DMS79 (cell line): ENCODE measurements around the gene MYLK2.
A peak's percentile ranks its signal among the peaks of the same experiment; 100 is the strongest.

Source experiments
- DNase-seq: peaks from one replicate; lab custom pipeline; 2025; lab: John Stamatoyannopoulos, UW

The MYLK2 gene

DNA sequence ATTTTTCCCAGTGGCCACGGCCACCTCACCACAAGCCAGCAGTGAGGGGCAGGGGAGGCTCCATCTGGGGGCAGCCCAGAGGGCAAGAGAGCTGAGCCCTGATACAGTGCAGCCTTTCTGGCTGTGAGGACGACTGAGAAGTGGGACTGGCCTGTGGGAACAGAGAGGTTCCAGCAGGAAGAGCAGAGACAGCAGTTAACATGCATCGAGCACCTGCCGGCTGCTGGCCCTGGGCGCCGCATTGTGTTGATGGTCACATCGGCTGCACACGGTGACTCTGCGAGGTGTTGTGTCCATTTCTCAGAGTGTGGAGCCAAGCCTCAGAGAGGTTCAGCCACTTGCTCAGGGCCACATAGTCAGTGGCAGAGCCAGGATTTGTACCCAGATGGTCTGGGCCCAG lies 16.4 kb downstream of the MYLK2 start:
- no peak for DNase-seq

DNA sequence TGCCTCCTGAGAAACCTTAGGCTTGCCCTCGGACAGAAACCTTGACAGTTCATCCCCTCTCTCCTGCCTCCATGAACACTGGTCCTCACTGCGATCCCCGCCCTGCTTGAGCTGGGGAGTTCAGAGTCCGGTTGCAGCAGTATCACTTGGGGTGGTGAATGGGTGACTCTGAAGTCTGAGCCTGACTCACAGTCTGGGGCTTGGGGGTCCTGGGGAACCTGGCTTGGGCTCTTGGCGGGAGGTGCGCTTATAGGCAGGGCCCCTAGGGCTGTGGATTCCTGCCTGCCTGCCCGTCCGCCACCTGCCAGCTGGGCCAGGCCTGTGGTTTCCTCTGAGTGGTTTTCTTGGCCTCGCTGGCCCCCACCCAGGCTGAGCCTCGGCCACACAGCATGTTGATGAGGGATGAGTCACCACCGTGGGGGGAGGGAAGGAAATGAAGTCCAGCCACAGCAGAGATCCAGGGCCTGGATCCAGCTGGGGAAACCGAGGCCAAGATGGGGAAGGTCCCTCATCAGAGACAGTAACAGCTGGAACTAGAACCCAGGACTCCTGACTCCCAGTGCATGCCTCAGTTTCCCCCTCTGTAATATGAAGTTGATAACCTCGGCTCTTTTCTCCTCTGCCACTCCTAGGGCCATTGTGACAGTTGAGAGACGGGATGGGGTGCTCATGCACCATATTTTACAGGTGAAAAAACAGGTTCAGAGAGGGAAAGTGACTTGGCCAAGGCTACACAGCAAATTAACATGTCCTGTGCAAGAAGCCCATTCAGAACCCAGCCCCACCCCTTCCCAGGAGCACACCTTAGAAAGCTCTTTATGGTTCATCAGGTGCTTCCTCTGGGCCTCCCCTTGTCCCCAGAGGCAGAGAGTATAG lies 17.1 kb downstream of the MYLK2 start:
- DNase-seq = peak; percentile 19

GRCh38 chr20:31836853-31837608 lies 17.9 kb downstream of the MYLK2 start:
- DNase-seq = no peak

DNA sequence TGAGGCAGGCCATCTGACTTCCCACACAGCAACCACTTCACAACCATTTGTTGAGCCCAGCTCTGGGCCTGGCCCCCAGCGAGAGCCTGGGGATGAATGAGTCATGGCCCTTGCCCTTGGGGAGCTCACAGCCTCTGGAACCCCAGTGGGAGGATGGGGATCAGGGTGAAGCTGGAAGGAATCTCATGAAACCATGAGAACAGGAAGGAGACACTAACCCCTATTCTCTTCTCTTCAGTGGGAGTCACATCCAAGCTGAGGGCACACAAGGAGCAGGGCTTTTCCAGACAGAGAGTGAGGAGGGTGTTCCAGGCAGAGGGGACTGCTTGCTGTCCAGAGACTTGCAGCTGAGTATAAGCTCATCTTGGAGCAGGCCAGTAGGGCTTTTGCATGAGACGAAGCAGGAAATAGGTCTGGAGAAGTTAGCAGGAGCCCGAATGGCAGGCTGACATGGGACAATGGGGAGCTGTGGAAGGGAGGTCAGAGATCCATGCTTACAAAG lies 18.8 kb downstream of the MYLK2 start:
- DNase-seq = no peak

GRCh38 chr20:31838646-31839292 lies 19.6 kb downstream of the MYLK2 start:
- no peak for DNase-seq

DNA sequence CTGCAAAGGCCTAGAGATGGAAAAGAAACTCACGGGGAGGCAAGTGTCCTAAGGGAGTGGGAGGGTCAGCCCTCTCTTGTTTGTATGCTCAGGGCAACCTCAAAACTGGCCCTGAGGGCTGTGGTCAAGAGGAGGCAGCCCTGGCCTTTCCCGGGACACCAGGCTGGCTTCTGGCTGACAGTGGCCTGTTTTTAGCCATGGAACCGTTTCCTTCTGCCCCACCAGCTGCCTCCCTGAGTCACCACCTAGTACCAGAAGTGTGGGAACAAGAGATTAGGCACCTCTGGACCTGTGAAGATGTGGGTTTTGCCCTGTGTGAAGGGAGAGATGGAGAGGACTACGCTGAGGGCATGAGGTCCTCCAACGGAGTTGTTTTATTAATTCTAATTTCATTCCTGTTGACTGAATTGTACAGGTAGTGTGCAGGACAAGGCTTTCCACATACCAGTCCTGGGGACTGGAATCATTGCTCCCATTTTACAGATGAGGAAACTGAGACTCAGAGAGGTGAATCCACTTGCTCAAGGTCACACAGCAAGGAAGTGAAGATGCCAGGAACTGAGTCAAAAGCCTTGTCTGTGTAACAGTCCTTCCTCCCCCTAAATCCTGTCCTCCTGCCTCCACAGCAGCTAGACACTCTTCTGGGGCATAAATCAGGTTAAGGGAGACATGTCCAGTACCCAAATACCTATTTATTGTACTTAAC lies 20.8 kb downstream of the MYLK2 start:
- no peak for DNase-seq

DNA sequence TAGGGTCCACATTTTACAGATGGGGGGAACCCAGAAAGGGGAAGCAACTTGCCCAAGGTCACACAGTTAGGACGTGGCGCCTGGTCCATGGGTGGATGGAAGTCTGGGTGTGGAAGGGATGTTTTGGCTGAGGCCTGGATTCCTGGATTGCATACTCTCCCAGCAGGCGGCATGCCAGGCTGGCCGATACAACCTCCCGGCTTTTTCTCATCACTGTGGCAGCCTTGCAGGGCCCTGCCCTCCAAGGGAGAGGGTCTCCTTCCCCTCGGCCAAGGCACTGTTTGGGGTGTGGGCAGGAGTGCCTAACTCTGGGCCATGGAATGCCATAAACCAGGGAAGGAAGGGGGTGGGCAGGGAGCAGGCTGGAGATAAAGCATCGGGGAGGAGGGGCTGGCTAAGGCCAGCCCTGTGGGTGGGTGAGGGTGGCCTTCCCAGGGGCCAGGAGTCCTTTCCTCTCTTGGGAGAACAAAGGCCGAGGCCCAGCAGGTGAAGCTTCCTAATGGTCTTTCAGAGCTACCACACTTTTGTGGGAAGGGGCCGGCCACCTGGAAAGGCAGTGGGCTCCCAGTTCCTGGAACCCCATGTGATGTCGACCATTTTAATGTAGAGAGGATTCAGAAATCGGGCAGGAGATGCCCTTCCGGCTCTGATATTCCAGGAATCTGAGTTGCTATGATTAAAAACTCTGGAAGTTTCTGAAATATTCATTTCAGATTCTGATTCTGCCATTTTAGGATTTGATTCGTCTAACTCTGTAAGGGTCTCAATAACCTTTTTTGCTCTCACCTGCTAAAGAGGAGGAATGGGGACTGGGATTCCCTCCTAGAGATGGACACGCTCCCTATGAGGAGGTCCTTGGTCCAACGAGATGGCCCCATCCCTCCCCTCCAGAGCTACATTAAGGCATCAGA lies 22.0 kb downstream of the MYLK2 start:
- no peak for DNase-seq

GRCh38 chr20:31841928-31842327 lies 22.8 kb downstream of the MYLK2 start:
- DNase-seq = no peak

DNA sequence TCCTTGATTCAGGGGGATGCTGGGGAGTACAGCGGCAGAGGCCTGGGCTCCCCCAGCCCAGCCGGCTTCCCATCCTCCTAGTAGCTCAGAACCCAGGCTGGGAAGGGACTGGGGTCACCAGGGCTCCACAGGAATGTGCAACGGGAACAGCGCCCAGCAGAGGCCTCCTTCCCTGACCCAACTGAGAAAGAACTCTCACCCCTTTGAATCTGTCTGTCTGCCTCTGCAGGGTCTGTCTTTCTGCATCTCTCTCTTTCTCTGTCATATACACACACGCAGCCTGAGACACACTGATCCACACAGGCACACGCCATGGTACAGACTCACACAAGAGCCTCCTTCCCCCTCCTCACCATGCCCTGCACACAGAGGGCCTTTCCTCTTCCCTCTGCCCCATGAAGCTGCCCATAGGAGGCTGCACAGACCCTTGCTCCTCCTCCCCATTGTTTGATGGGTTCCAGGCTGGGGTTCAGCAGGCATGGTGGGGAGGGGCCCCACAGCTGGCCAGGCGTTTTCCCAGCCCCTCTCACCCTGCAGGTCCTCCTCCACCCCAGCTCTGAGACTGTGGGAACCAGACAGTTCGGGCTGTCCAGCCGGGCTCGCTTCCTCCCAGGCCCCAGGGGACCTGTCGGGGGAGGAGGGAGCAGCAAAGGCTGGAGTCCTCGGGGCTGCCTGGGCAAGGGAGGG lies 23.5 kb downstream of the MYLK2 start:
- no peak for DNase-seq

- no peak for DNase-seq
Measured at GRCh38 chr20:31843288-31843687, 24.1 kb downstream of the MYLK2 start.

- no peak for DNase-seq
Measured at GRCh38 chr20:31843881-31844280, 24.7 kb downstream of the MYLK2 start.

- no peak for DNase-seq
Measured at GRCh38 chr20:31844737-31845299, 25.7 kb downstream of the MYLK2 start.

DNA sequence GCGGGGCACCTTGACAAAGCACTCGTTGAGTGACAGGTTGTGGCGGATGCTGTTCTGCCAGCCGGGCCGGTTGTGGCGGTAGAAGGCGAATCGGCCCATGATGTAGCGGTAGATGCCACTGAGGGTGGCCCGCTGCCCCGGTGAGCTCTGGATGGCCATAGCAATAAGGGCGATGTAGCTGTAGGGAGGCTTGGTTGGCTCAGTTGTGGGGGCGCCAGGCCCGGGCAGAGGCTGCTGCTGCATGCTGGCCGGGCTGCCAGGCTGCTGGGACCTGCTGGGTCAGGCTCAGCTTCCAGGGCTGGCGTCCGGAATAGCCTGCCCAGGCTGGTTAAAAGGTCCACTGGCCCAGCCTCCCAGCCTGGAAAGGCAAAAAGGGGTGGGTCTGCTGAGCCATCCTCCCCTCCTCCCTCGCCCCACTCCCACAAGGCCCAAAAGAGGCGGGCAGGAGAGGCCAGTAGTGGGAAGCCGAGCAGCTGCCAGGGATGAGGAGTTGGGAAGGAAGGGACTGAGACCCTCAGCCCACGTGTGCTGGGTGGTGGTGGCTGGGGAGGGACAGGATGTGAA lies 26.2 kb downstream of the MYLK2 start, which contains the start of gene FOXS1:
Gene FOXS1 (minus strand): TSS at position 305 of the 564 bp plus-strand sequence. CDS start 62 bp downstream, at position 243.
- DNase-seq = no peak

- no peak for DNase-seq
Measured at GRCh38 chr20:31846793-31847138, 27.6 kb downstream of the MYLK2 start.

- DNase-seq = no peak
Measured at GRCh38 chr20:31848088-31848999, 29.2 kb downstream of the MYLK2 start.

DNA sequence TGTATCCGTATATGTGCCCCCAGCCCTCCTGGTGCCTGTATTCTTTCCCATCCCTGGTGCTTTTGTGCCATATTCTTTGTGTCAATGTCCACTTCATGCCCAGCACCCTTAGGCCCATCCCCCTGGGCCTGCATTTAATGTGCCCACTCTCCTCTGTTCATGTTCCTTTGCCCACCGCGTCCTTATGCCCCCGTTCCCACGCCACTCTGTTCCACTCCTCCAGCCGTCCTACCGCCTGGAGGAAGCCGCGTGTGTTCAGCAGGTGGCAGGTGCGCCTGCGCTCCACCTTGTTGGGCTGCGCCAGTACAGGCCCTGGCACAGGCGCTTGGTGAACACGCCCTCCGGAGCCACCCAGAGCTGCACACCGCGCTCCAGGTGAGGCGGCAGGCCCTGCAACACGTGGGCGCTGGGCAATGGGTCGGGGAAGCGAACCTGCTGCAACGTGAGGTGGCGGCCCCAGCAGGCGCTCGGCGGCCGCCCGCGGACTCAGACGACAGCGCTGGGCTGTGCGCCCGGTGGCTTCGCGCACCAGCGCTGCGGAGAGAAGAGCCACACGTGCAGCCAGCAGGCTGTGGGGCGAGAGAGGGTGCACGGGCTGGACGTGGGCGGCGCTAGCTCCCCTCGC lies 30.3 kb downstream of the MYLK2 start:
- DNase-seq = peak; percentile 67

DNA sequence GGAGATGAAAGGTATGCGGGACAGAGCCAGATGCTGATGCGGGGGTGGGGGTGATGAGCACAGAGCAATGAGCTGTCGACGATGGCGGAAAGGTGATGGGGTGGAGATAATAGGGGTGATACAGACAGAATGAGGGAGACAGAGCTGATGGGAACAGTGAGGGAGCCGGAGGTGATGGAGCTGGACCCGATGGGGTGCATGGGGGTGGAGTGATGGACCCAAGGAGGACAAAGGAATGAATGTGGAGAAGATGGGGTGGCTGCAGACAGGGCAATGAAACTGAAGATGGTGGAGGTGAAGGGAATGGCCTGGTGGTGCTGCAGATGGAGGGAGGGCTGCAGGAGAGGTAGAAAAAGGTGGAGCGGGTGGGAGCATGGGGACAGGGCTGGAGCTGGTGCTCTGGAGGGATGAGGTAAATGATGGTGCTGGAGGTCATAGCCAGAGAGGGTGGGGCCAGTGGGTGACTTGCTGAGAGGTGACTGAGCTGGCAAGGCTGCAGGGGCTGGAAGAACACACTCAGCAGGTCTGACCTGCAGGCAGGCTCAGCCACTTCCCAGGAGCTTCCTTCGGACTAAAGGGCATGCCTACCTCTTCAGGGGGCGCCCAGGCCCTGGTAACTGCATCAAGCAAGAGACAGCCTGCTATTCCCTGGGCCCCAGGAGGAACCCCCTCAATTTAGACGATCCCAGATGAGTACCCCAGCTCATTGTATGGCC lies 32.2 kb downstream of the MYLK2 start:
- DNase-seq = no peak
